Kidney (tissue), 14 donors: Measurements from ENCODE around the gene JMJD1C. TPM values are rescaled to one million over a fixed set of nuclear protein-coding genes. Genes with fewer than 3 reads are reported as not detected.

Experiments
- DNase-seq, 5 donors: peaks; one replicate each; pipeline ENCODE4 v3.0.0-alpha.2; 2013 to 2020
- FAIRE-seq: peaks from 2 replicates; lab custom pipeline; 2012; peaks lifted over from hg19 to GRCh38; lab: Jason Lieb, UNC
- H3K27ac ChIP-seq, 2 donors: one replicate each; pipeline ENCODE4 v1.7.0; 2013; ENCODE audit warnings: low read depth in 2 of 2, low read length in 2 of 2, inconsistent platforms in 1 of 2
- H3K27me3 ChIP-seq: one replicate; pipeline ENCODE4 v1.7.1; 2013; ENCODE audit warnings: low read length, inconsistent platforms; ENCODE audit not compliant: control insufficient read depth, insufficient read depth
- H3K36me3 ChIP-seq, 3 donors: one replicate each; pipeline versions ENCODE4 v1.7.0 to v1.7.1; 2013; ENCODE audit warnings: low read length in 3 of 3, control low read depth in 1 of 3, inconsistent platforms in 1 of 3; ENCODE audit not compliant: insufficient read depth in 3 of 3, control insufficient read depth in 2 of 3
- H3K4me1 ChIP-seq, 3 donors: one replicate each; pipeline versions ENCODE4 v1.7.0 to v1.7.1; 2013; ENCODE audit warnings: low read length in 3 of 3, inconsistent platforms in 1 of 3, low read depth in 1 of 3; ENCODE audit not compliant: control insufficient read depth in 2 of 3, insufficient read depth in 2 of 3
- H3K4me3 ChIP-seq, 3 donors: one replicate each; pipeline versions ENCODE4 v1.7.0 to v1.8.1; 2013; ENCODE audit warnings: low read length in 3 of 3, control low read depth in 1 of 3, inconsistent platforms in 1 of 3
- H3K9ac ChIP-seq, 3 donors: one replicate each; pipeline versions ENCODE4 v1.7.0 to v1.7.1; 2013; ENCODE audit warnings: low read length in 3 of 3, control low read depth in 1 of 3, inconsistent platforms in 1 of 3
- H3K9me3 ChIP-seq, 3 donors: one replicate each; pipeline versions ENCODE4 v1.7.0 to v1.7.1; 2013; ENCODE audit warnings: low read length in 3 of 3, control low read depth in 1 of 3, inconsistent platforms in 1 of 3; ENCODE audit not compliant: control insufficient read depth in 2 of 3, insufficient read depth in 1 of 3
- intact Hi-C: fragments of 100-400 bp; cut with DNase I; formaldehyde crosslinking; loops from one replicate; pipeline ENCODE4 v1.11.1; 2022
- polyA plus RNA-seq: library from polyadenylated mRNA; stranded (reverse); fragments of 350-450 nt; fragmentation: Illumina TruSeq; extraction: RNeasy Lipid Tissue Mini Kit (QIAGEN cat#74804); gene quantifications from one replicate; pipeline ENCODE4 v1.2.3, GENCODE V29; 2014; ENCODE audit warnings: low read depth, low replicate concordance; ENCODE audit not compliant: insufficient read depth
- total RNA-seq: library from RNA; stranded (reverse); fragmentation: NEBNext Ultra II Directional; extraction: Animal tissue kit (Norgen Biotek cat#: 25700); gene quantifications from one replicate; pipeline ENCODE4 v1.2.1, GENCODE V29; 2021
- TF ChIP-seq, protein P1 (sequence below): IDR thresholded peaks from 3 replicates; pipeline ENCODE4 v1.5.1; 2012; ENCODE audit warnings: mild to moderate bottlenecking, moderate library complexity, borderline replicate concordance; ENCODE audit not compliant: insufficient read depth; ENCODE audit errors: extremely low read depth
- donor health status: control.
- donor health status: control.
- donor health status: control.
- donor health status: control.
- donor health status: control.
- donor health status: DM: yes; HTN: yes; CAD: no.
- donor health status: Normal renal cell carcinoma (clear cell type).

JMJD1C gene
- total and polyA plus RNA-seq, 2 donors from 2014 or later: 18.9 to 92.9 TPM

GRCh38 chr10:63414481-63415260 lies 51.1 kb downstream of the JMJD1C start:
- H3K9me3 ChIP-seq: no peaks in the 10 kb centered on the region
- no peak overlapping the region for H3K4me3 ChIP-seq
- no peaks in the 10 kb centered on the region for H3K27me3 ChIP-seq
- FAIRE-seq (no peak), DNase-seq (no peak)
- peaks cover 0 to 2% (median 0%) of the 10 kb centered on the region in 3 donors for H3K4me1 ChIP-seq
- H3K9ac ChIP-seq: no peak overlapping the region
- intact Hi-C loops: no loop called here
- no peaks in the 10 kb centered on the region for H3K36me3 ChIP-seq
- TF ChIP-seq, protein P1, sequence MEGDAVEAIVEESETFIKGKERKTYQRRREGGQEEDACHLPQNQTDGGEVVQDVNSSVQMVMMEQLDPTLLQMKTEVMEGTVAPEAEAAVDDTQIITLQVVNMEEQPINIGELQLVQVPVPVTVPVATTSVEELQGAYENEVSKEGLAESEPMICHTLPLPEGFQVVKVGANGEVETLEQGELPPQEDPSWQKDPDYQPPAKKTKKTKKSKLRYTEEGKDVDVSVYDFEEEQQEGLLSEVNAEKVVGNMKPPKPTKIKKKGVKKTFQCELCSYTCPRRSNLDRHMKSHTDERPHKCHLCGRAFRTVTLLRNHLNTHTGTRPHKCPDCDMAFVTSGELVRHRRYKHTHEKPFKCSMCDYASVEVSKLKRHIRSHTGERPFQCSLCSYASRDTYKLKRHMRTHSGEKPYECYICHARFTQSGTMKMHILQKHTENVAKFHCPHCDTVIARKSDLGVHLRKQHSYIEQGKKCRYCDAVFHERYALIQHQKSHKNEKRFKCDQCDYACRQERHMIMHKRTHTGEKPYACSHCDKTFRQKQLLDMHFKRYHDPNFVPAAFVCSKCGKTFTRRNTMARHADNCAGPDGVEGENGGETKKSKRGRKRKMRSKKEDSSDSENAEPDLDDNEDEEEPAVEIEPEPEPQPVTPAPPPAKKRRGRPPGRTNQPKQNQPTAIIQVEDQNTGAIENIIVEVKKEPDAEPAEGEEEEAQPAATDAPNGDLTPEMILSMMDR: no peak
- H3K27ac ChIP-seq: no peak overlapping the region

- H3K36me3 ChIP-seq: no peaks in the 10 kb centered on the region
- H3K4me3 ChIP-seq: no peak overlapping the region
- H3K9ac ChIP-seq: no peak overlapping the region
- DNase-seq (no peak), FAIRE-seq (no peak)
- no peaks in the 10 kb centered on the region for H3K9me3 ChIP-seq
- peaks cover 0 to 2% (median 0%) of the 10 kb centered on the region in 3 donors for H3K4me1 ChIP-seq
- no peaks in the 10 kb centered on the region for H3K27me3 ChIP-seq
- TF ChIP-seq, protein P1: no peak
- intact Hi-C loops: no loop called here
- H3K27ac ChIP-seq: no peak overlapping the region
Observed at GRCh38 chr10:63413429-63413828, 52.3 kb downstream of the JMJD1C start.

DNA sequence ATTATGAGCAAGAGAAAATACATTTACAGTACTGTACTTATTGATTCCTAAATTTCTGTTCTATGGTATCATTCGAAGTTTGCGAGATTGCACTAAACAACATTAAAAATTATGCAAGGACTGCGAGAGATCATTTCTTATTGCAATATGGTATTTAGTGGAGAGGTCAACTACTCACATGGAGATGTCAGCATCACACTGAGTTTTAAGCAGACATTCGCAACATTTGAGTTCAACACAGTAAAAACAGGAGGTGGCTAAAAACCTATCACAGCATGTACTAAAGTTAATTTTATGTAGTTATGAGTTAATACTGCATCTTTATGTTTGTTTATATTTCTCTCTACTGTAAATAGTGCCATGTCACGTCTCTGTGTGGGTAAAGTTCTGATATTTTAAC lies 53.5 kb downstream of the JMJD1C start:
- Histone ChIP-seq H3K4me3 (no peak overlapping the region), H3K9ac (no peak overlapping the region), H3K9me3 (no peaks in the 10 kb centered on the region), H3K36me3 (no peaks in the 10 kb centered on the region), H3K27ac (no peak overlapping the region), H3K4me1 (peaks cover 0 to 2% (median 0%) of the 10 kb centered on the region in 3 donors), H3K27me3 (no peaks in the 10 kb centered on the region)
- FAIRE-seq (no peak), DNase-seq (no peak)
- intact Hi-C loops: no loop called here
- TF ChIP-seq, protein P1: no peak

- TF ChIP-seq, protein P1: no peak
- Histone ChIP-seq H3K9me3 (no peaks in the 10 kb centered on the region), H3K27ac (no peak overlapping the region), H3K36me3 (no peaks in the 10 kb centered on the region), H3K9ac (no peak overlapping the region), H3K4me3 (no peak overlapping the region), H3K27me3 (no peaks in the 10 kb centered on the region), H3K4me1 (no peaks in the 10 kb centered on the region)
- DNase-seq: no peak
- FAIRE-seq: no peak
- intact Hi-C loops: no loop called here
Observed at GRCh38 chr10:63410633-63411032, 55.1 kb downstream of the JMJD1C start.
